Measurements from ENCODE around the gene MAGI1.
"Not testable (repeated sequence)": the region's sequence is repeated elsewhere in the genome, so short reads cannot be mapped to it uniquely, and the experiment has no call there.

- TF ChIP-seq CTCF (IDR thresholded peaks at IDR 0.05); ESRRA (CRISPR knock-in tag; IDR thresholded peaks at IDR 0.05; ENCODE audit: borderline replicate concordance); ATF3 (CRISPR knock-in tag; conservative IDR thresholded peaks at IDR 0.05); TEAD4 (CRISPR knock-in tag; IDR thresholded peaks at IDR 0.05); AFF4 (CRISPR knock-in tag; IDR thresholded peaks at IDR 0.05; ENCODE audit: borderline replicate concordance); ZNF317 (CRISPR knock-in tag; IDR thresholded peaks at IDR 0.05; ENCODE audit: borderline replicate concordance, low read depth); CREB1 (CRISPR knock-in tag; IDR thresholded peaks at IDR 0.05); SMAD3 (CRISPR knock-in tag; IDR thresholded peaks at IDR 0.05; ENCODE audit: borderline replicate concordance): not testable (repeated sequence)
Observed at GRCh38 chr3:65514317-65514716, 524.4 kb downstream of the MAGI1 start.

Data from WTC11 (cell line).